ENCODE measurements around the gene DMPK.

DNA sequence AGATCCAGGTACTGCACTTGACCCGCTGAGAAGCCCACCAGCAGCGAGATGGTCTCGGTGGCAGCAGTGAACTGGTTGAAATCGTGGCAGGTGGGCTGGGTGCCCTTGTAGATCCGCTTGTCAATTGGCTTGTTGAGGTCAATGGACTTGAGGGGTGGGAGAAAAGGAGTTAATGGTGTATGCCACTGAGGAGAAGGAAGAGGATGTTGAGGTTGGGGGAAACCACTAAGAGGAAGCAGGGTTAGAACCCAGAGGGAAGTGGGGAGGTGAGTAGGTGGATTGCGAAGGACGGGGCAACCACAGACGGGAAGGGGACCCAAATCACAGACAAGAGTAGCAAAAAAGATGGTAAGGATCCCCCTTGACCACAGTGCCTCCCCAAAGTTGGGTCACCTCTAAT lies 8.7 kb upstream of the DMPK start:
- TF ChIP-seq, protein P1, sequence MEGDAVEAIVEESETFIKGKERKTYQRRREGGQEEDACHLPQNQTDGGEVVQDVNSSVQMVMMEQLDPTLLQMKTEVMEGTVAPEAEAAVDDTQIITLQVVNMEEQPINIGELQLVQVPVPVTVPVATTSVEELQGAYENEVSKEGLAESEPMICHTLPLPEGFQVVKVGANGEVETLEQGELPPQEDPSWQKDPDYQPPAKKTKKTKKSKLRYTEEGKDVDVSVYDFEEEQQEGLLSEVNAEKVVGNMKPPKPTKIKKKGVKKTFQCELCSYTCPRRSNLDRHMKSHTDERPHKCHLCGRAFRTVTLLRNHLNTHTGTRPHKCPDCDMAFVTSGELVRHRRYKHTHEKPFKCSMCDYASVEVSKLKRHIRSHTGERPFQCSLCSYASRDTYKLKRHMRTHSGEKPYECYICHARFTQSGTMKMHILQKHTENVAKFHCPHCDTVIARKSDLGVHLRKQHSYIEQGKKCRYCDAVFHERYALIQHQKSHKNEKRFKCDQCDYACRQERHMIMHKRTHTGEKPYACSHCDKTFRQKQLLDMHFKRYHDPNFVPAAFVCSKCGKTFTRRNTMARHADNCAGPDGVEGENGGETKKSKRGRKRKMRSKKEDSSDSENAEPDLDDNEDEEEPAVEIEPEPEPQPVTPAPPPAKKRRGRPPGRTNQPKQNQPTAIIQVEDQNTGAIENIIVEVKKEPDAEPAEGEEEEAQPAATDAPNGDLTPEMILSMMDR (IDR thresholded peaks at IDR 0.05; ENCODE audit: poor library complexity): no peak
- no peak for TF ChIP-seq EZH2 (IDR thresholded peaks at IDR 0.05; ENCODE audit: borderline replicate concordance)
- TF ChIP-seq EZH2phosphoT487 (IDR thresholded peaks at IDR 0.05; ENCODE audit: low read depth, severe bottlenecking, unreplicated experiment): no peak
